GM19023 (cell line): ENCODE results near the gene XPR1.
"Not testable (repeated sequence)": the region's sequence is repeated elsewhere in the genome, so short reads cannot be mapped to it uniquely, and the experiment has no call there.

ENCODE experiments used
- ATAC-seq: cut with Tn5 transposase; IDR thresholded peaks from one replicate; pipeline ENCODE4 v1.9.1; 2021; ENCODE audit warnings: mild to moderate bottlenecking, moderate library complexity; ENCODE audit not compliant: unreplicated experiment

Gene XPR1

DNA sequence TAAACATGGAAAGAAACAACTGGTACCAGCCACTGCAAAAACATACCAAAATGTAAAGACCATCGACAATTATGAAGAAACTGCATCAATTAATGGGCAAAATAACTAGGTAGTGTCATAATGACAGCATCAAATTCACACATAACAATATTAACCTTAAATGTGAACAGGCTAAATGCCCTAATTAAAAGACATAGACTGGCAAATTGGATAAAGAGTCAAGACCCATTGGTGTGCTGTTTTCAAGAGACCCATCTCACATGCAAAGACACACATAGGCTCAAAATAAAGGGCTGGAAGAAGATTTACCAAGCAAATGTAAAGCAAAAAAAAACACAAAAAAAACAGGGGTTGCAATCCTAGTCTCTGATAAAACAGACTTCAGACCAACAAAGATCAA, 201.4 kb downstream of the XPR1 start:
- not testable (repeated sequence) for ATAC-seq

GRCh38 chr1:180836449-180836848, 204.6 kb downstream of the XPR1 start:
- ATAC-seq, result no peak

GRCh38 chr1:180837020-180837419, 205.2 kb downstream of the XPR1 start:
- no peak for ATAC-seq

DNA sequence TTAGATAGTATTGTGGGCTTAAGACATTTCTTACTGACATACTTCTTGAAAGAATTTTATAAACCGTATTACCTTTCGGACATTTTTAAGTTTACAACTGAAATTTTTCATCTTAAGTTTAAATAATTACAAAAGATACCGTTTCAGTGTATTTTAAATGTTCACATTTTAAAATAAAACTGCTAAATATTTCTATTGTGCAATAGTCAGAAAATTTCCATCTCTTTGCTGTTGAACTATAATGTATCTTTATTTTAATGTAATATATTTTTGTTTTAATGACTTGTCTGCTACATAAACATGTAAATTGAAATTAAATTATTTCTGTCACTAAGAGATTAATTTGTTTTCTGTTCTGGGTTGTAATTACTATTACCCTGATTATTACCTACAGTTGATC, 206.7 kb downstream of the XPR1 start:
- no peak for ATAC-seq

DNA sequence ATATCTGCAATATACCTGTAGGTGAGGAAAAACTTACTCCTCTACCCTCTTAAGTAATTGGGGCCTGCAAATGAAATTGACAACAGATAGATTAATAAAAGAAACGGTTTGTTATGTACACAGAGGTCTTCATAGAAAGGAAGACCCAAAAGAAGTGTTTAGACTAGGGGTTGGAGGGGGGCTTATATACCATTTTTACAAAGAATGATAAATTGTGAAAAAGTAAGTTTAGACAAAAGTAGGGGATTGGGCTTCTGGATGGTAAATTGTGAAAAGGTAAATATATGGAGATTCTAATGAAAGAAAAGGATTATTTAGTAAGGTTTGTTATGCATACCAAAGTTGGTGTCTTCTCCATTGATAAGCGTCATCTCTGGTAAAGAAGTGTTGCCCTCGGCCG, 207.7 kb downstream of the XPR1 start:
- no peak for ATAC-seq

DNA sequence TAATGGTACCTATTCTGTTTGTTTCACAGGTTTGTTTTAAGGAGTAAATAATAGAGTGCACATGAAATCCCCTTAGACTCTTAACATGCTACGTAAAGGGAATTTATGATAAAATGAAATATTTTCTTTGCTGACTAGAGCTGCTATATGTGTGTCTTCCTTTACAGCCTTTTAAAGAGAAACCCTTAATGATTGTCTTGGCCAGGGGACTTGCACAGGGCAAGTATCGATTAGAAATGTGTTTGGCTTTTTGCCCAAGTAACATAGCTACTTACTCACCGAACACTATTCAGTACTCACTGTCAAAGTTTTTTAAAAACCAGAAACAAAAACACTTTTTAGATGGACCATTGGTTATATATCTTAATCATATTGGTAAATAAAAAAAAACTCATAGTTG, 209.6 kb downstream of the XPR1 start:
- ATAC-seq, result no peak

DNA sequence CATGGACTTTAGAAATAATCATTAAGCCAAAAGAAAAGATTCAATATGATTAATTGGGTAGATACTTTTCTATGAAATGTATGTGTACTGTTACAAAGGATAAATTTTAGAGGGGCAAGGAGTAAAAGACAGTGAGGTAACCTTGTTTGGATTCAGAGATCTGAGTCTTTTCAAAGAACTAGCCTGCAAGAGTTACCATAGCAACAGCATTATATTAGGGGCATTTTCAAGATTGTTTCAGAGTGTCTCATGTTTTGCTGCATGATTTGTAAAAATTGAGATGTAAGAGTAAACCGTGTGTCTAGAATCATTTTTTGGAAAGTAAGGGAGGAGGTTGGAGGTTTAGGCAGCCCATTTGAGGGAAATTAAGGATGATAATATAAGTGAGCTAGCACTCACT, 210.2 kb downstream of the XPR1 start:
- ATAC-seq, result no peak

DNA sequence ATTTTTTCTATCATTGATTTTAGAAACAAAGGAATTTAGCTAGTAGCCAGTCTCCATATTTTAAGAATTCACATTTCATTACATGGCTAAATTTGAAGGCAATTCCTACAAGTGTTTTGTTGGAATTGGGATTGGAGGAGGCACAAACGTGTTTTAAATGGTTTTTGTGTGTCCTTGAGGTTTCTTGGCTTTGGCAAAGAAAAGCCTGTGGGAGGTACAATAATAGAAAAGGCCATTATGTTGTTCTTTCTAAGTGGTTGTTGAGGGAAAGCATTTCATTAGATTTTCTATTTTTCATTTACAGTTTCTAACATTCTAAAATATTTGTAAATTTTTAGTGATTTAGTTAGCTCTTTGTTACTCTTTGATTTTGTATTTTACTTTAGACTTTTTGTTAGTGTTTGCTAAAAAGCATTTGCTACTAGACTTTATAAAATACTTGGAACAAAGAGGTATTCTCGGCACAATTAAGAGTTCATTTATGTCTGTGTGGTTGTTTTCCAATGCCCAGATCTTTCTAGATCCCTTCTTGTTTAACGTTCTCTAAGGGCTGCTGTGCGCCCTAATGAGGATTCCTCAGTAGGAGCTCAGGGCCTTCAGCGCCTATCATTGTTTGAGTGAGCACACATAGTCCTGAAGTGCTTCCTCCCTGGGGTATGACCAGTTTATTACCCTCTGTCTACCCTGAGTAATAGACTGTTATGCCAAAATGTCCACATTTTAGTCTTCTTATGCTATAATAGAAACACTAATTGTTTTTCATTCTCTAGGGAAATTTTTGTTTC, 210.9 kb downstream of the XPR1 start:
- ATAC-seq, result no peak

- no peak for ATAC-seq
Observed at GRCh38 chr1:180845352-180845751, 213.5 kb downstream of the XPR1 start.

DNA sequence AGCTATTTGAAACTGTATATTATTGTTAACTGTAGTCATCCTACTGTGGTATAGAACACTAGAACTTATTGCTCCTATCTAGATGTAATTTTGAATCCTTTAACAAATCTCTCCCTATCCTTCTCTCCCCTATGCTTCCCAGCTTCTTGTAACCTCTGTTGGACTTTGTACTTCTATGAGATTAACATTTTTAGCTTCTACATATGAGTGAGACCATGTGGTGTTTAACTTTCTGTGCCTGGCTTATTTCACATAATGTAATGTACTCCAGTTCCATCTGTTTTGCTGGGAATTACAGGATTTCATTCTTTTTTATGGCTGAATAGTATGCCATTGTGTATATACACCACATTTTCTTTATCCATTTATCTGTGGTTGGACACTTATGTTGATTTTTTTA, 216.4 kb downstream of the XPR1 start:
- ATAC-seq, result no peak

DNA sequence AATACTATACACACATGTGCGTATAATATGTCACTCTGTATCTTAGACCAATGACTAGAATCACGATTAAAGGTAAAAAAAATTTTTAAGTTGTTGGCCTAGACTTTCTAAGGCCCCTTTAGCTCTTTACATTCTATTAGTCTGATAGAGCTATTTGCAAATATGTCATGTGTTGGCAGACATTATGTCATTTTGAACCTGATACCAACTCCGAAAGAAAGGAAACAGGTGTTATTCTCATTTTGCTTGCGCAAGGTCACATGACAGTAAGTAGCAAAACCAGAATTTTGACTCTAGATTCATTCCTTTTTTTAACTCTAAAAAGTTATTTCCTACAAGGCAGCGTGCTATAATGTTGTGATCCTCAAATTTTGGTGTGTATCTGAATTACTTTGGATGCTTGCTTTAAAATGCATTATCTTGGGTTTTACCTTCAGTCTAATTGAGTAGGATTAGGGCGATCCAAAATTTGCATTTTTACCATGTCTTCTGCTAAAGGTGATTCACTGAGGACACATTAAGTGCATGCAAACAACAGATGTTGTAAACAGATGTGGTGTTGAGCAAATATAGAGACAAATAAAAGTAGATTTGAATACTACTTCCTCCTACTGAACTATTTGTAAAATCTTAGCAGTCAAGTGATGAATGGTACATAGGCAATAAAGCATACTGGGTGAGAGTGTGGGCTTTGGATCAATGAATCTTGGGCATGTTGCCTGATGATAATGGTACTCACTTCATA, 217.4 kb downstream of the XPR1 start:
- peak; percentile 80 for ATAC-seq

DNA sequence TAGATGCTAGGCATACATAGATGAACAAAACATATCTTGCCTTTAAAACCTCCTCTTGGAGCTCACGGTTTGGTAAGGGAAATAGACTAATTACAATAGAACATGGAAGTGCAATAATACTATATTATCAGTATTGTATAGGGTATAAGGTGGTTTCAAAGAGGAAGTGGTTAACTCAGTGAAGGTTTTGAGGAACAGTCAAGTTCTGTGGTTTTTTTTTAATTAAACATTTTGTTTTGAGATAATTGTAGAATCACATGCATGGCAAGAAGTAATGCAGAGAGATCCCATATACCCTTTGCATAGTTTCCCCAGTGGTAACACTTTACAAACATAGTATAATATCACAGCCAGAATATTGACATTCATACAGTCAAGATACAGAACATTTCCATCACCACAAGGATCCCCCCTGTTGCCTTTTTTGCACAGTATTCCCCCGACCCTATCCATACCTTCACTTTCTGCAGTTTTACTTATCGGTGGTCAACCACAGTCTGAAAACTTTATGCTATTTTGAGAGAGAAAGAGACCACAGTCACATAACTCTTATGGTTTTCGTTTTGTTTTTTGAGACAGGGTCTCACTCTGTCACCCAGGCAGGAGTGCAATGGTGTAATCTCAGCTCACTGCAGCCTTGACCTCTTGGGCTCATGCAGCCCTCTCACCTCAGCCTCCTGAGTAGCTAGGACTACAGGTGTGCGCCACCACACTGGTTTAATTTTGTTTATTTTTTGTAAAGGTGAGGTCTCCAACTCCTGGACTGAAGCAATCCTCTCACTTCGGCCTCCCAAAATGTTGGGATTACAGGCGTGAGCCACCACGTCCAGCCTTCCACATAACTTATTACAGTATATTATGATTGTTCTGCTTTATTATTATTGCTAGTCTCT, 220.4 kb downstream of the XPR1 start:
- no peak for ATAC-seq

DNA sequence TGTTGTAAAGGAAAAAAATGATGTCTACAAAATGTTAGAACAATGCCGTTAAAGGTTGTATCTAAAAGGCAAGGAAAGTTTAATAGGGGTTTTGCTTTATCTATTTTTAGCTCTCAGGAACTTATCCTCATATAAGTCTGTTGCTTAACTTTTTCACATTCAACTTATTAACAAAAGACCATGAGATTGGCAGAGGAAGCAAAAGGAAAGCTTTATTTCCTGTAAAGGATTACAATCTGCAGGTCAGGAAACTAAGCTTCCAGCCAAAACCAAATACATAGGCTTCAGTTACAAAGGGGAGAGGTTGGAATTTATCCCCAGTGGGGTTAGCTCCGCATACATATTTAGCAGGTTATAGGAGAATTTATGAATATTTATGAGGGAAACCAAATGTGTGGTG, 222.2 kb downstream of the XPR1 start:
- no peak for ATAC-seq

DNA sequence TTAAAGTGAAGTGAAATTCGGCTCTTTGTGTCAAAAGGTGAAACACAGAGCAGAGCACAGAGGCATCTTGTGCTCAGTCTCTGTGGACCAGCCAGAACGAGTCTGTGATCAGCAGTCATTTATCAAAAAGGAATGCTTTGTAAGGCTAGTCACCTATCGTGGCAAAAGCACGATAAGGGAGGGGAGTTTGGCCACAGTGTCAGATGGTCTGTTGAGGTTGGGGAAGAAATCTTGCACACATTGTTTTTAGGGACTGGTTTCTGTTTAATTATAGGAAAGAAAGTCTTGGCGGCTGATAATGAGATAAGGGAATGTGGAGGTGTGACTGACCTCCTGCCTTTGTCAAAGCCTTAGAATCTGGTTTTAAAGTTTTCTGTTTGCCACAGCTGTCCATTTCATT, 222.6 kb downstream of the XPR1 start:
- ATAC-seq, result no peak

GRCh38 chr1:180857947-180858725, 226.3 kb downstream of the XPR1 start:
- not testable (repeated sequence) for ATAC-seq

GRCh38 chr1:180859306-180859705, 227.5 kb downstream of the XPR1 start:
- ATAC-seq, result no peak

GRCh38 chr1:180860535-180860934, 228.7 kb downstream of the XPR1 start:
- ATAC-seq, result no peak

- ATAC-seq, result no peak
Observed at GRCh38 chr1:180862305-180862704, 230.5 kb downstream of the XPR1 start.

DNA sequence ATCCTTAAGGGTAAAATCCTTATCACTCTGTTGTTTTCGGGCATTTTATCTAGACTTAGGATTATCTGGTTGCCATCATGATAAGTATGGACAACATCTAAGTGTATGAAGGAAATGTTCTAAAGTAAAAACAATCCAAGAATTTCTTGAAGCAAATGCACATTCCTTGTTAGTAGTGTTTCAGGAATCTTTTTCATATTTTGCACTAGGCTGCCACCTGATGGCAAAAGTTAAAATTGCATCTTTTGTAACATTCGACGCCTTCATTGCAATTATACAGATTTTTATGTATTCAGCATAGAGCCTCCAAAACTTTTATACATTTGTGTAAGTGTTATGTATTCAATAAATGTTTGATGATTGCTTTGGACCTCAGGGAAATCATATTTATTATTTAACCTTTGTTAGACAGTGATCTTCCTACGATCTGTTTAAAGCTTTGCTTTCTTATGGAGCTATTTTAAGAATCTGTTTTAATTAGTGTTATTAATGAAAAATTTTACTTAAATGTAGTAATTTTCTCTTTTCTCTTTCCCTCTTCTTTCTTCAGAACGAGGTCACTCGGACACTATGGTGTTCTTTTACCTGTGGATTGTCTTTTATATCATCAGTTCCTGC, 231.4 kb downstream of the XPR1 start:
- no peak for ATAC-seq

DNA sequence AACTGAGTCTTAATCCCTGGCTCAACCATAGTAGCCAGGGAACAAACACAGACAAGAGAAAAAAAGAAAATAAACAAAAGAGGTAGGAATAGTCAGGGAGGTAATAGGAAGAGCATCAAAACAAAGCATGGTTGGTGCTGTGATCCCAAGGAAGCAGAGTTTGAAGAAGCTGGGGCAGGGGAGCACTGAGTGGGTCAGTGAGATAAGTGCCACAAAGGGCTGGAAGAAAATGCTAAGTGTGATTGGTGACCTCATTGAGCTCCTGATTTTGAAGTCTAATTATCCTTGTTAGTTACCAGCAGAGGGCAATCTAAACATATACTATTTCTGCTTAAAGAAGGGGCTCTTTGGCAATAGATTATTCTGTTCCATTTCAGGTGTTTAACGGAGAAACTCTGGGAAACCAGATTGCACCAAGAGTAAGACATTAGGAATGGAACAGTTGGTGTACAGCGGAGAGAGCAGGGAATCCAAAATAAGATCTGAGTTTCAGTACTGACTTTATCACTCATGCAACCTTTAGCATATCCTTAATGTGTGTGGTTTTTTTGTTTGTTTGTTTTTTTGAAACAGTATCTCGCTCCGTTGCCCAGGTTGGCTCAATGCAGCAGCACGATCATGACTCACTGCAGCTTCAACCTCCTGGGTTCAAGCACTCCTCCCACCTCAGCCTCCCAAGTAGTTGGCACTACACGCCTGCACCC, 250.1 kb downstream of the XPR1 start:
- ATAC-seq, result peak; percentile 52
